ENCODE data around the gene CYBRD1.

The CYBRD1 gene

DNA sequence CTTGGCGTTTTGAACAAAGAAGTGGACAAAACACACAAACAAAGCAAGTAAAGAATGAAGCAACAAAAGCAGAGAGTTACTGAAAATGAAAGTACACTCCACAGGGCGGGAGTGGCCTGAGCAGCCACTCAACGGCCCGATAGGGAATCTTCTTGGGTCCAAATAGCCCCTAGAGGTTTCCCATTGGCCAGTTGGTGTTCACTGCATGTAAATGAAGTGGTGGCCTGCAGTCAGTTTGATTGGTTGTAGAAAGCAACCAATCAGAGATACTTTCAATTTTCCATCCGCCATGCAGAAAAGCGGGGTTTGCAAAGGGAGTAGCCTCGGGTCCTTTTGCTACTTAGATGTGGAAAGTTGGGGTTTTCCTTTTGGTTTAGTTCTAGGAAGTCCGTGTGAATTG, 31.6 kb downstream of the CYBRD1 start:
- DNase-seq (ENCODE audit: low read depth in 2 of 2) = no peak

DNA sequence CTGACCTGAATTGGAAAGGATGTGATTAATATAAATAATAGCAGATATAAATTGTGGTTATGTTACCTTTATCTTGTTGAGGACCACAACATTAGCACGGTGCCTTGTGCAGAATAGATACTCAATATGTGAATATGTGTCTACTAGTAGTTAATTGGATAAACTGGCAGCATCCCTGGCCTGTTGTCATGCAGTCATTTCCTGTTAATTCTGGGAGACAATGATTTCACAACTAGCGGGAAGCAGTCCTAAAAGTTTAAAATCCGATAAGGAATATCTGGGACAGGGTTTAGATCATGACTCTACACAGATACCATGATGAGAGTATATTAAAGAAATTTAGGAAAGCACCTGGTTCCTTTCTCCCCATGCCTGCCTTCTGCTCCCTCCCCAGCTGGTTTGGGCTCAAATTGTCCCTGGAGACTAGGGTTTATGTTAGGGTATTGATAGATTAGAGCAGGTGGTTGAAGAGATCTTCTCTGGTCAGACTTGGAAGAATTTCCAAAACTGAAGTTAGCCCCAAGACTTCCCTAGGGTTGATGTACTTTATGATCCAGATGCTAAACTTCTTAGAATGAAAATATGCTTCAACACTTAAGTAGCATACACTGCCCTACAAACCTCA, 32.8 kb downstream of the CYBRD1 start:
- DNase-seq (ENCODE audit: low read depth in 2 of 2) = no peak

DNA sequence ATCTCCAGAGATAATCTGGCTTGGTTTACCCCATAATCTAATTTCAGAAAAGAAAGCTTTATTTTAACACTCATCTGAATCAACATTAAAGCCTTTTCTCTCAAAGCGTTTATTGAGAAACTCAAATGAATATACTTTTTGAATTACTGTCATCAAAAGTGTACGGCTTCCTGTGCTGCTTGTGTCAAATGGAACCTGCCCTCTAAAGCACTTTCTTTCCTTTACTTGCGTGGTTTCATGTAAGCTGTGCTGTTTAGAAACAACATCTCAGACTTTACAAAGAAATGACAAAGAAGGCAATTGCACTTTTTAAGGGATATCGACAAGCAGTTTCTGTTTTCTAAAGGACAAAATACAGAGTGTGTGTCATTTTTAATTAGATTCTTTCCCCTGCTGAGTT, 35.1 kb downstream of the CYBRD1 start:
- DNase-seq (ENCODE audit: low read depth in 2 of 2) = no peak

DNA sequence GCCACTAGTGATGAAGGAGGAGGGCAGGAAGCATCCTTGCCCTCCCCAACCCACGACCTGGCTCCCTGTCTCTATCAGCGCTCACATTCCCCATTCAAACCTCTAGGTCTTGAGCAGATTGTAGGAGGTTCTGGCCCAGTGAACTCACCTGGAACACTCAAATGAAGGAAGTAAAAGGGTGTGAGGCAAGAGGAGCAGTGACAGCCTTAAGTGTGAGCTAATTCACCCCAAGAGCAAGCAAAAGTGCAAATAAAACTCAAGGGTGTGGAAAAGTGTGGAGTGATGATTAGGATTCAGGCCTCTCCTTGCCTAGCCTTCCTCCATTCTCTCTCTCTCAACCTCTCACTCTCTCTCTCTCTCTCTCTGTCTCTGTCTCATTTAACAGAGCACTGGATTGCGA, 41.0 kb downstream of the CYBRD1 start:
- DNase-seq (ENCODE audit: low read depth in 2 of 2) = no peak

DNA sequence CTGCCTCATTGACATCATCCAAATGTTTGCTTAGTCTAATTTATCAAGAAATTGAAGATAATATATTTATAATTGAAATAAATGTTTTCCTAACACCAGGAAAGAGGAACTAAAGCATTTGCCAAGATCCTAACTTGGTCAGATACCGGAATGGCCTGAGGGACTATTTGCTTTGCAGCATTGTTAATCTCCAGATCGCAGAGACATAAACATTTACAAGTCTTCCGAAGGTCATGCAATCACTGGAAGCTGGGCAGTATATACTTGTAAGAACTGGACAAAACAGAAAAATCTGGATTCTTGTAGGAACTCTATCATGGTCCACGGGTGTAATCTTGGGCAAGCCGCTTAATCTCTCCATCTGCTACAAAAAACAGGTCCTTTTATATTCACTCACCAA, 42.2 kb downstream of the CYBRD1 start:
- no peak for DNase-seq (ENCODE audit: low read depth in 2 of 2)

DNA sequence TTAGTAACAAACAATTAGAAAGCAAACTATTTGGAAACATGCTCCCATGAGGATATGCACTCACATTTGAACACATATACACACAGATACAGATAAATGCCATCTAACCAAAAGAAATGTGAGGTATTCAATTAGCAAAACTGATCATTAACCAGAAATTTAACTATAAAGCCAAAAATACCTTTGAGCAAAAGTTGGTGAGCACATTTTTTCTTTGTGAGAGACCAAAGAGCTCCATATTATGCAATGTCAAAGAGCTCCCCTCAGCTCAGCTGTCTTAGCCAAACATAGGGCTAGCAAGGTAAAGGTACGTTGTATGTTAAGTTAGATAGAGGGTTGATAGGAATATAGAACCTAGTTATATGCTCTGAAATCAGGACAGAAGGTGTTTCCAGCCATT, 43.8 kb downstream of the CYBRD1 start:
- no peak for DNase-seq (ENCODE audit: low read depth in 2 of 2)

DNA sequence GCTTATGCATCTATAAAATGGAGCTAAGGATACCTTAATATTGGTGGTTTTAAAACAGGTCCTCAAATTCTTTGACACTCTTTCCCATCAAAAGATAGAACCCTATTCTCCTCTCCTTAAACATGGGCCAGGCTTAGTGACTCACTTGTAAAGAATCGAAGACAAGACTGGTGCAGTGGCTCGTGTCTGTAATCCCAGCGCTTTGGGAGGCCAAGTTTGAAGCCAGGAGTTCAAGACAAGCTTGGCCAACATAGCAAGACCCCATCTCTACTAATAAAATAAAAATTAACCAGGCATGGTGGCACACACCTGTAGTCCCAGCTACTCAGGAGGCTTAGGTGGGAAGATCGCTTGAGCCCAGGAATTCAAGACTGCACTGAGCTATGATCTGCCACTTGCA, 44.5 kb downstream of the CYBRD1 start:
- DNase-seq (ENCODE audit: low read depth in 2 of 2) = no peak

DNA sequence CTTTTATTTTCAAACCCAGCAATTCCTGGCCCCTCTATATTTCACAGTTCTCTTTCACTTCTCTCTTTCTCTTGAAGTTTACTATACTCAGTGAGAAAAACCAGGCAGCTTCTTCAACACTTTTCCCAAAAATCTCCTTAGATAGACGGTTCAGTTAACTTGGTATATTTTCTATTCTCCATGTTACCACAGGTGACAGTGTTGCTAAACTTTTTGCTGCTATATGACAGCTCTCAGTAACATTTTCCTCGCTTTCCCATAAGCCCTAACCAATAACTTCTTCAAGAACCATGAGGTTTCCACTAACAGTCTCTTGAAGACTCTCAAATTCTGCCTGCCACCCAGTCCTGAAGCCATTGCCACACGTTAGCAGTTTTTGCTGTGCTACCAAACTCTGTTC, 45.8 kb downstream of the CYBRD1 start:
- no peak for DNase-seq (ENCODE audit: low read depth in 2 of 2)

DNA sequence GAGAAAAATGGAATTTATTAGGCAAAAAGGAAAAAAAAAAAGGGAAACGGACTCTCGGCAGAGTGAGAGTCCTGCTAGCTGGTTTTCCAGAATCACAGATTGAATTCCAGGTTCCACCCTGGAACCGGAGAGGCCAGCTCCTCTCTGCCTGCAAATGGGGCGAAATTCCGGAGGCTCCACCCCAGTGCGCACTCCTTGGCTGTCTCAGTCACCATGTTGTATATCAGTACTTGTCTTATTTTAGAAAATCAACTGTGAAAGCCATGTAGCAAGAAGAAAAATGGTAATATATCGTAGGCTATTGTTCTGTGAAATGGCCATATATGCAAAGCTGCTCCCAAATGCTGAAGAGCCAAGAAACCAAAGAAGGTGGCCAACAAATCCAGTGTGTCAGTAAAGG, 49.4 kb downstream of the CYBRD1 start:
- DNase-seq (ENCODE audit: low read depth in 2 of 2) = no peak

DNA sequence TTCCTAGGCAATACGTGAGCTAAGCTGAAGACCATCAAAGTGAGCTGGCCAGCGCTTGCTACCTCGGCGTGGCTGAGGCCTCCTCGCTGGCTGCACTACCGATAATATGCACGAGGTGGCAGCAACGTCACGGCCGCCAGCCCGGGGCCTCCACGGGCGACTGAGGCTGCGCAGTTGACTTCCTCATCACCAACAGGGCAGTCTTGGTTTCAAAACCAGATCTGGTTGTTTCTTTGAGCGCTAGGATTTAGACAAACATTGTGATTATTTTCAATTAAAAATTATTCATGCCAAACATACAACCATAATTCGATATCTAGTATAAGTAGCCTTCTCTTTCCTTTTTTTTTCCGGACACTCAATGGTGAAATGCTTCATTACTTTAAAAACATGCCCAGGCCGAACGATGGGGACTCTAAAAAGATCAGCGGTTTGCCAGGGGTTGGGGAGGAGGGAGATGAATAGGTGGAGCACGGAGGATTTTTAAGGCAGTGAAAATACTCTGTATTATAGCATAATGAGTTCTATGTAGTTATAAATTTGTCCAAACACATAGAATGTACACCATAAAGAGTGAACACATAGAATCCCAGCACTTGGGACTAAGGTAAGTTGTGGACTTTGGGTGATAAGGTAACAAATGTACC, 52.0 kb downstream of the CYBRD1 start:
- peak; percentile 78 to 80 for DNase-seq (ENCODE audit: low read depth in 2 of 2)

DNA sequence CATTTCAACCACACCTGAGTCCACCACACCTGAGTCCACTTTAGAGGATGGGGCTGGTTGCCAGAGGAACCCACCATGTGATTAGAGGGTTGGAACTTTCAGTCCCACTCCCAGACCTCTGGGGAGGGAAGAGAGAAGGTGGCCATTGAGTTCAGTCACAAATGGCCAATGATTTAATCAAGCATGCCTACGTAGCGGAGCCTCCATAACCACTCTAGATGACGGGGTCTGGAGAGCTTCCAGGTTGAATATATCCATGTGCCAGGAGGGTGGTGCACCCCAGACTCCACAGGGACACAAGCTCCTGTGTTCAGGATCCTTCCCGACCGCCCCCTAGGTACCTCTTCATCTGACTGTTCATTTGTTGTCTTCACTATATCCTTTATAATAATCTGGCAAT, 53.3 kb downstream of the CYBRD1 start:
- DNase-seq (ENCODE audit: low read depth in 2 of 2) = no peak

DNA sequence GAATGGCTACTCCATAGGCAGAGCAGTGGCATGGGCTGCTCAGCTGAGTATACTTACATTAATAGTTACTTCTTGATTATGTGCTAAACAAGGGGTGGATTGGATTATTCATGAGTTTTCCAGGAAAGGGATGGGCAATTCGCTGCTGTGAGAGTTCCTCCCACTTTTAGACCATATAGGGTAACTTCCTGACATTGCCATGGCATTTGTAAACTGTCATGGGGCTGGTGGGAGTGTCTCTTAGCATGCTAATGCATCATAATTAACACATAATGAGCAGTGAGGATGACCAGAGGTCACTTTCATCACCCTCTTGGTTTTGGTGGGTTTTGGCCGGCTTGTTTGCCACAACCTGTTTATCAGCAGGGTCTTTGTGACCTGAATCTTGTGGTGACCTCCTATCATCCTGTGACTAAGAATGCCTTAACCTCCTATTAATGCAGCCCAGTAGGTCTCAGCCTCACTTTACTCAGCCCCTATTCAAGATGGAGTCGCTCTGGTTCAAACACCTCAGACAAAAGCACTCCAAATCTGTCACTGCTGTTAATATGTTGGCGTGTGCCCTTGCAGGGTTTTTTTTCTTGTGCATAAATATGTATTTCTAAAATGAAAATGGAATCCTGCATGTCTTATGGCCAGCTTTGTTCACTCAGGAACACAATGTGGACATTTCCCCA, 56.0 kb downstream of the CYBRD1 start:
- DNase-seq (ENCODE audit: low read depth in 2 of 2) = no peak

DNA sequence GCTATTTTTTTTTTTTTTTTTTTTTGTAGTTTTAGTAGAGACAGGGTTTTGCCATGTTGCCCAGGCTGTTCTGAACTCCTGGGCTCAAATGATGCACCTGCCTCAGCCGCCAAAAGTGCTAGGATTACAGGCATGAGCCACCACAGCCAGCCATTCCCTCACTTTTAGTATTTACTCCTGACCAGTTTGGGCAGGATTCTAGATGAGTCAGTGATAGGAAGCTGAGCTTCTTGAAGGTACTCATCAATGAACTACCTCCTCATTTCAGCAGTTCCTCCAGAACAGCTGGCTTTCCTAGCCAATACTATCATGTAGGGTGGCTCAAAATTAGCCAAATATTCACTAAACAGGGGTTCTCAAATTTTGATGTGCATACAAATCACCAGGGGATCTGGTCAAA, 57.2 kb downstream of the CYBRD1 start:
- no peak for DNase-seq (ENCODE audit: low read depth in 2 of 2)

DNA sequence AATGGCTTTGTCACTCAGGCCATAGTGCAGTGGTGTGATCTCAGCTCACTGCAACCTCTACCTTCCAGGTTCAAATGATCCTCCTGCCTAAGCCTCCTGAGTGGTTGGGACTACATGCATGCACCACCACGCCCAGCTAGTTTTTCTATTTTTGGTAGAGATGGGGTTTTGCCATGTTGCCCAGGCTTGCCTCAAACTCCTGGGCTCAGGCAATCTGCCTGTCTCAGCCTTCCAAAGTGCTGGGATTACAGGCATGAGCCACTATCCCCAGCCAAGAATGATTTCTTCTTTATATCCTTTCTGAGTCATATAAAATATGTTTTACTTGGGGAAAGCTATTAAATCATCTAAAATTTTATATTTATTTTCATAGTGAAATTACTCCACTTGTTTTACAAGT, 61.3 kb downstream of the CYBRD1 start:
- no peak for DNase-seq (ENCODE audit: low read depth in 2 of 2)

DNA sequence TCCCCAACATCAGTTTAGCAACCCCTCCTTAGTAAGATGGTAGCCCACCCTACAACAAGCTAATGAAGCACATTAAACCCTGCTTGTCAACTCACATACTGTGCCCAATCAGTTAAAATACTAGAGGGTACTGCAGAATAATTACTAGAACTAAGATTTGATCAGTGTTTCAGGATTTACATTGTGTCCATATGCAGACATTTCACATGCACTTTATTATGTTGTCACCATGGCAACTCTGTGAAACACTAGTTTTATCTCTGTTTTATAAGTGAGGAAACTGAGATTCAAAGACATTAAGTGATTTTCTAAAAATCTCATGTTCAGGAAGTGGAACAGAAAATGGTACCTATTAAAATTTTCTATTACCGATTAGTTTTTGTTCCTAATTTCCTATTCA, 61.7 kb downstream of the CYBRD1 start:
- DNase-seq (ENCODE audit: low read depth in 2 of 2) = no peak

DNA sequence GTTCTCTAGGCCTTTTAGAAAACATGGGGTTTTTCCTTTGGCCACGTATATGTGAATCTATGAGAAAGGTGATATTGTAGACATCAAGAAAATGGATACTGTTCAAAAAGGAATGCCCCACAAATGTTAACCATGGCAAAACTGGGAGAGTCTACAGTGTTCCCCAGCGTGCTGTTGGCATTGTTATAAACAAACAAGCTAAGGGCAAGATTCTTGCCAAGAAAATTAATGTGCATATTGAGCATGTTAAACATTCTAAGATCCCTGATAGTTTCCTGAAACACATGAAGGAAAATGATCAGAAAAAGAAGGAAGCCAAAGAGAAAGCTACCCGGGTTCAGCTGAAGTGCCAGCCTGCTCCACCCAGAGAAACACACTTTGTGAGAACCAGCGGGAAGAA, 64.9 kb downstream of the CYBRD1 start:
- DNase-seq (ENCODE audit: low read depth in 2 of 2) = no peak

DNA sequence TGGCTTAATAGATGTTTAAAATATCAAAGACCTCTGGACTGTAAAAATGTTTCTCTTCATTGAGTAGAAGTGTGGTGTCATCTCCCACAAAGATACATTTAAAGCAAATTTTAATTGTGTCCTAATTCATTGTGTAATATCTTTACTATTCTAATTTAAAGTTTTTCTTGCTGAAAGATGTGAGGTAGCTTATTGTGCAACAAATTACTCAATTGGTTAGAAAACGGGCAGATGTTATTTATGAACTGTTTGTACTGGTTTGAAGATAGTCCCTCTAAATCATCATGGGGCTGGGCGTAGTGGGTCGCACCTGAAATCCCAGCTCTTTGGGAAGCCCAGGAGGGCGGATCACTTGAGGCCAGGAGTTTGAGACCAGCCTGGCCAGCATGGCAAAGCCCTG, 65.3 kb downstream of the CYBRD1 start:
- DNase-seq (ENCODE audit: low read depth in 2 of 2) = no peak

DNA sequence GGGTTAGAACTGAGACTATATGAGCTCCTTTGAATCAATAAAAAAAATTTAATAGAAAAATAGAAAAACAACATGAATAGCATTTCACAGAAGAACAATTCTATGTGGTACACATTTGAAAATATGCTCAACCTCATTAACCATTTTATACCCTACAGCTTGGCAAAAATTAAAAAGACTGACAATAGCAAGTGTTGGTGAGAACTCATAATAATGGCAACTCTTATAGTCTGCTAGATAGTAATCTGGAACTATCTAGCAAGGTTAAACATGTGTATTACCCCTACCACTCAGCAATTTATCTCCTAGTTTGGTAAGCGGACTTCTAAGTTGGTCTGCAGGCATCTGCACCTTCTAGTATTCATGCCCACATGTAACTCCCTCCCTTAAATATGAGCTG, 67.8 kb downstream of the CYBRD1 start:
- DNase-seq (ENCODE audit: low read depth in 2 of 2) = no peak

DNA sequence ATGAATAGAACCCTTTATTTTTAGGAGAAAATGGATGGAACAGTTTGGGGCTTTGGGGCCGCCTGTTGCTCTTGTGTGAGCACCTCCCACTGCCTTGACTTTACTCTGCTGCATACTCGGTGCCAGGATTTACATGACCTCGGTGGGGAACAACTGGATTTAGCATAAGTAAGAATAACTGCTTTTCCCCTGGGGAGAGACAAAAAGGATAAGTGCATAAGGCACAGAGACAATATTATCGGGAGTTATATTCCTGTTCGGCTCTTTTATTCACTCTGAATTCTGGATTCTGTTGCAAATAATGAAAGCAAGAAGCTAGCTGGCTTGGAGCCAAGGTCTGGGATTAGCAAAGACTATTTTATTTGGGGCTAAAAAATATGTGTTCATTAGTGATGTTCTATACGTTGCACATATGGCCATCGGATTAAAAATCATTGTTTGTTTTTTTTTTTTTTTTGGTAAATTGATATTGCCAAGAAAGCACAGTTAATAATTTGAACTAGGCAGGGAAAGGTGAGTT, 69.8 kb downstream of the CYBRD1 start:
- no peak for DNase-seq (ENCODE audit: low read depth in 2 of 2)

DNA sequence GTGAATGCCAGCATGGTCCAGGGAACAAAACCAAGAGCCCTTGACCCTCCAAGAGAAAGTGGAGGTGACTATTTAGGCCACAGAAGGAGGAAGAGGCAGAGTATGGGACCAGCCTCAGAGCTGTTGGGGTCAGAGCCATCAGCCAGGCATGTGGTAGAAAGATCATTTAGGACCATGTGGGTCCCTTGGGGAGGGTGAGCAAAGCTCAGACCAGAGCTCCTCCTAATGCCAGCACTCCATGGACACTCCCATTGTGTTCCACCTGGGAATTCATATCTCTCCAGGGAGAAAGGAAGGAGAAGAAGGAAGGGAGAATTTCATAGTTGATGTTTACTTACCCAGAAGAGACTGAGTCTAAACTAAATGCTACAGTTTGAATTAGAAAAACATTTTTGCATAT, 73.2 kb downstream of the CYBRD1 start:
- DNase-seq (ENCODE audit: low read depth in 2 of 2) = no peak

DNA sequence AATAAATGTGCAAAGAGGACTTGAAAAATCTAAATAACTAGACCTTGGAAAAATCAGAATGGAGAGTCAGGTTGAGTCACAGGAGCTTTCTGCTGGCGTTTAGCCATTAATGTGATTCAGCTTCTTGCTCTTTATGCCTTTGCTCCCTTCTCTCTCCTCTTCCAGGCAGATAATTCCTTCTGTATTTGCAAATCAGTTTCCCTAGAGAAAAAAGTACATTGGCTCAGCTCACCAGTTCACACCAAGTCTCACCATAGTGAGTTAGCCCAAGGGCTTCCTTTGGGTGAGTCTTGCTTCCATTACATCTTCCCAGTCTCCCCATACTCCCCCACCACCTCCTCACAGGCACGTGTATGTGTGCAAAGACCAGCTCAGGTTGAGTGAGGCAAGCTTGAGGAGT, 73.6 kb downstream of the CYBRD1 start:
- no peak for DNase-seq (ENCODE audit: low read depth in 2 of 2)

DNA sequence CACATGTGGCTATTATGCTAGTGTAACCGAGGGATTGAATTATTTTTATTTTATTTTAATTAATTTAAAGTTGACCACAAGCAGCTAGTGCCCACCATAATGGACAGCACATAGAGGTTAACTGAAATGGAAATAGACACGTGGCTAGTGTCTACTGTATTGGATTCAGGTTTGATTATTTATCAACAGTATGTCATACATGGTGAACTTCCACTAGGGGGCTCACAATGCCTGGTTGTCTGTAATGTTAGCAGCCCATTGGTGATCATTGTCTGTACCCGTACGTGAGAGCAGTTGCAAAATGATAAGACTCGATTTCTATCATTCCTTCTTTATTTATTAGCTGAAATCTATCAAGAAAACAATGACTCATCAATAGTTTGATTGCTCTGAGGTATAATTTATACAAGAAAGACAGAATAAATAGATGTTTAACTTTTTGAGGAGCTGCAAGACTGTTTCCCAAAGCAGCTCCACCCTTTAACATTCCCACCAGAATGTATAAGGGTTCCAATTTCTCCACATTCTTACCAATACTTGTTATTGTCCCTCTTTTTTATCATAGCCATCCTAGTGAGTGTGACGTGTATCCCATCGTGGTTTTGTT, 76.5 kb downstream of the CYBRD1 start:
- peak in 1 of 2 donors; percentile 33 for DNase-seq (ENCODE audit: low read depth in 2 of 2)

DNA sequence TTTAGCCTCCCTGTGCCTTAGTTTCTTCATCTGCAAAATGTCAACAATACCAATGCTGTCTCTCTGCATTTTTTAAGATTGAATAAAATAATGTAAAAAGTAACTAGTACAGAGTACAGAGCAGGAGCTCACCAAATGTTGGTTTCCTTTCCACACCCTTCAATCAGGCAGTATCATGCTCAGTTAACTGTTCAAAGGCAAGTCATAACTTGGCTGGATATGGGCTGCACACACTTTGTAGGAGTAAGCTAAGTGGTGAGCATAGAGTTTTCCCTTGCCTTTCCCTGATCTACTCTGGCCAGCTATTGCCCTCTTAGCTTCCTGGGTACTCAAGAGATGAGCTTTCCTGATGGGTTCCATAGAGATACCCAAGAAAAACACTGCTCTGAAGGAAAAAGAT, 77.9 kb downstream of the CYBRD1 start:
- no peak for DNase-seq (ENCODE audit: low read depth in 2 of 2)

Data from stimulated activated CD4-positive, alpha-beta T cell treated with anti-CD3 and anti-CD28 coated beads, Interleukin-1b, Interleukin-23, amount 100 ng/mL, for 4 hours (primary cell).